ENCODE results near the gene ADAMTS12. TPM values are rescaled to one million over a fixed set of nuclear protein-coding genes. Genes with fewer than 3 reads are reported as not detected.

ADAMTS12 gene
- polyA plus RNA-seq, 5 donors = 36.3 to 57.8 (median 55.2) TPM

DNA sequence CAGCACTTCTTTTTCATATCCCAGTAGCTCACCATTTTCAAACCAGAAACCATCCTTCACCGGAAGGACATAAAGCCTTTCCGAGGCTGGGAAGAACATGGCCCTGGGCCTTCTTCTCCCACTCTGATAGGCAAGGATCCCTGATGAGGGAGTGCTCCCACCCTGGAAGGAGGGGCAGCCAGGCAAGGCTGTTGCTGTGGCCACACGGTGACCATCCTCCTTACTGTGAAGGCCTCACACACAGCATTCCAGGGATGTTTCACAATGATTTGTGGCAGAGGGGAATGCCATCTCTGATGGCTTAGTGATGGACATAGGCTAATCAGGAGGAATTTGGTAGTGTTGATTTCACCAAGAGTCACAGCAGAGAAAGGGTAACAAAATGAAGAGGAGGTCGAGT lies 130.7 kb downstream of the ADAMTS12 start:
- DNase-seq = no peak

DNA sequence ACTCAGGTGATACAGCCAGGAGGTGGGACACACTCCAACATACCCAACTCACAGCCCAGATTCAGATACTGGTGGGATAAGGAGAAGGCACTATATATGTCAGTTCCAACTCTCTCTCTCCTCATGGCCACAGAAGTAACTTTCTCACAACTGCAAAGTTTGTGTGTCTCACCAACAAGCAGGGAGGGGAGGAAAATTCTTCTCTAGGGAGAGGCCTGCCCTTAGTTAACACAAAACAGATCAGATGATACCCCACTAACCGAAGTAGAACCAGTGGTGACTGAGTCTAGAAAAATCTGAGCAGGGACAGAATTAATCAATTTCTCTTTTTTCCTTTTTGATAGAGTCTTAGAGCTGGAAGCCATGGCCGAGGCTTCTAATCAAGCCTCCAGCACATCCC lies 133.1 kb downstream of the ADAMTS12 start:
- DNase-seq = no peak

DNA sequence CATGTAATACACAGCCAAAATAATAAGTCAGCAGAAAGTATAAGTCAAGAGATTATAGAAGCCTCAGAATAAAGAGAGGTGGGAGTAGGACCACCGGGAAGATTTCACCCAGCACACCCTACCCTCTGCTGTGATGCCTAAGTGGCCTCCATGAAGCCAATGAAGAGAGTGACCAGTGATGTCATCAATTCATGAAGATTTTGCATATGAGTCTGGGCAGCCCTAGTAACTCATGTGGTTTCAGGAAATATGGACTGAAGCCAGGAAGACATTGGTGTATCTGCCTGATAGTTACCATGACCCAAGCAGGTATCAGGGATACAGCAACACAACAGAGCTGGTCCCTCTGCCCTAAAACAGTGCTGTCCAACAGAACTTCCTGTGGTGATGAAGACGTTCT lies 135.3 kb downstream of the ADAMTS12 start:
- DNase-seq = no peak

DNA sequence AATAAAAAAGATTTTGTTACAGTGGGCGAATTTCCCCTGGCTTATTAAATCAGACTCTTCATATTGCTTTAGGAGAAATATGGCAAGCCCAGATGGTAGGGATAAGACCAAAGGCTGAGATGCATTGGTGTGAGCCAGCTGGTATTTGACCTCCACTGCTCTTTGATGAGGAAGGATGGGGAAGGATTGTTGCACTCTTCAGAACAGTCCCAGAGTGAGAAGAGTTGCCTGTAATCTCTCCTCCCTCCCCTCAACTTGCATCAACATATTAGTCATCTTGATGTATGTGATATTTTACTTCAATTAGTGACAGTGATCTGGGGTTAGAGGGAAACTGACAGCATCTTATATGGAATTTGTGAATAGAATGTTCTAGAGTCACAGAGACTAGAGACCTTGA lies 136.6 kb downstream of the ADAMTS12 start:
- DNase-seq = no peak

DNA sequence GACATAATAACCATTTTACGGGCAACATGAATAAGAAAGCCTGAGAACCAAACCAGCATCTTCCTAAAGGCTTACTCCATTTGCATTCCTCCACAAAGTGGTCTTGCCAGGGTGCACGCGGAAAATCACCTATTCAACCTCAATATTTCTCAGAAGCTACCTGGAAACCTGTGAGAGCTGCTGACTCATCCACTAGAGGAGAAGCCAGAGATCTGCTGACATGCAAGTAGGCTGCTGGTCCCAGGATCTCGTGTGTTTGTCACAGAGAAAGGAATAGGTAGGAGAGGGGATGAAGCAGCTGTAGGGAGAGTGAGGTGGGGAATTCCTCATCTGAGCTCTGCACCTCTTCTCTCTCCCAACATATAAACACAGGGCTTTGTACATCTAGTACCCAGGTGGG lies 138.1 kb downstream of the ADAMTS12 start:
- DNase-seq = no peak

DNA sequence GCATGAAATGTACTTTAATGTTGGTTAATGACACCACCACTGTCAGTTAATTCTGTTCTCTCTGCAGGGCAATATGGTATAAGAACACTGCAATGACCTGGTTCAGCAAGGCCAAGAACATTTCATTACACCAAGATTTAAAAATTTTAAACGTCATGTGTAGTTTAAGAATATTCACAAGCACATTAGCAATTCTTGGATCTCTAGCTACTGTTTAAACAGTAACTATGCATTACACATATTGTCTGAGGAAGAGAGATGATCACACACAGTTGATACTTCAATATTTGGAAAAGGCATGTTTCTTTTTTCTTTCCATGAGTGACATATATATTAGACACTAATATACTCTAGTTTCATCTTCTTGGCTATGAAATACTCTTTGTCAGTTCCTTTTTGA lies 143.0 kb downstream of the ADAMTS12 start:
- no peak for DNase-seq

DNA sequence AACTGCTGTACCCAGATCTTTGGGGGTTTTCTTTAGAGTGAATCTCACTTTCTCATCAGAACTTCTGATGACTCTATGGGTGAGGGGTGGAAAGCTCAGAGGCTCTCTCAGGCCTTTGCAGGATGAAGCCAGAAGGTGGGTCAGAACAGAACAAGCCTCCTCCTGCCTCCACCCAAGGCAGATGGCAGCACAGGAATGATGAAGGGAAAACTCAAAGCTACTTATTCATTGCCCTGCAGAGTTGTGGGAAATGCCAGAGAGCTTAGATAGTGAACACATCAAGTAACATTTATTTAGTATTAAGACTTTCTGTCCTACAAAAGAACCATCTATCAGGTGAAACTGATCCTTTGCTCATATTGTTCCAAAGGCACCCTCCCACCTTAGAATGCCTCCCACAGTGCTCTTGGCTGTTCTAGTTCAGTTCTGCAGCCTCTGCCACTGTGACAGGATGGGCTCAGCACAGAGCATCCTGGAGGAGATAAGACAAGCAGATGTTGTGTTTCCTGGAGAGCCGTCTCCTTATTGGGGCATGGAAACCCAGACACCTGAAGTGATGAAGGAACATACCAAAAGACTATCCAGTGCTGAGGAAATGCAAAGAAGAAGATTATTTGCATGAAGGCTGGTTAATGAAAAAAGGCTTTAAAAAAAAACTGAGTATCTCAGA lies 146.6 kb downstream of the ADAMTS12 start:
- no peak for DNase-seq

DNA sequence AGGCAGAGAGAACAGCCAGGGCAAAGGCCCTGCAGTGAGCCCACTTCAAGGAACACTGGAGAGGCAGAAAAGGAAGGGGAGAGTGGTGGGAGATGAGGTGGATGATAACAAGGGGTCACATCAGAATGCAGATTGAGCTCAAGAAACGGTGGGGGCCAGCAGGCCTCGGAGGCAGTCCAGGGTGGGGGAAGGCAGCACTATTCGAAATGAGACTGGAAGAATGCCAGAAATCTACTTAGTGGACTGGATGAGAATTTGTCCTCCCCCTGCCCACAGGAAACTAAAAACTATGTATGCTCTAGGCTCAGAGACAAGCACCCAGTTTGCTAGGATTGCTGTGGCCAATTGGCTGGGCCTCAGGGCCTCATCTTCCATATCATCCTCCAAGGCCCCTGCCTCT lies 148.7 kb downstream of the ADAMTS12 start:
- no peak for DNase-seq

DNA sequence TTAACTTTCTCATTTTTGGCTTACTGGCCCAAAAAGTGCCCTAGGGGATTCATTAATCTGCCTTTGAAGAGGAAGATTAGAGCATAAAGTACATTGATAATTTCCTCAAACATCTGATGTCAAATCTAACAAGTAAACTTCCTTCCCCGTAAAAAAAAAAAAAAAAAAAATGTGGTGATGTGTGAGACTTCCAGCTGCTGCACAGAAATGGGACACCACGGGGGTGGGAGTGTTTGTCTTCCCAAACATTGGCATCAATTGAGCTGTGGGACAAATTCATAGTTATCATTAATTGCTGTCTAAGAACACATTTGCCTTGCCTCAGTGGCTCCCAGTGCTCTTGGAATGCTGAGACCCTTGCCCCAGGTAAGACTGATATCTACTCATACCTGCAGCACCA lies 149.6 kb downstream of the ADAMTS12 start:
- DNase-seq = no peak

DNA sequence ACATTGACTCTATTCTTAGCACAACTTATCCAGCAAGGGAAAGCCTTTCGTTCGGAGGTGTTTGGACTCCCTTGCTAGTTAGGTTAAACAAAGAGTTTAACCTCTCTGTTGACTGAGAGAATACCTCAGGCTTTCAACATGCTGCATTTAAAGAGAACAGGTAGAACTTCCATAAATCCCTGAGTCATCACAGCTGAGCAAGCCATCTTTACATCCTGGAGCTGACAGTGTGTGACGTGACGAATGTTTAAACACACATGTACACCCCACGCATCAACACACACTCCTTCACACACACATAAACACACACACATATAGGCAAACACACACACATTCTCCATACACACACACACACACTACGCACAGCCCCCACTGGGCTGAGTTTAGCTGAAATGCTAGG lies 152.8 kb downstream of the ADAMTS12 start:
- DNase-seq = no peak

DNA sequence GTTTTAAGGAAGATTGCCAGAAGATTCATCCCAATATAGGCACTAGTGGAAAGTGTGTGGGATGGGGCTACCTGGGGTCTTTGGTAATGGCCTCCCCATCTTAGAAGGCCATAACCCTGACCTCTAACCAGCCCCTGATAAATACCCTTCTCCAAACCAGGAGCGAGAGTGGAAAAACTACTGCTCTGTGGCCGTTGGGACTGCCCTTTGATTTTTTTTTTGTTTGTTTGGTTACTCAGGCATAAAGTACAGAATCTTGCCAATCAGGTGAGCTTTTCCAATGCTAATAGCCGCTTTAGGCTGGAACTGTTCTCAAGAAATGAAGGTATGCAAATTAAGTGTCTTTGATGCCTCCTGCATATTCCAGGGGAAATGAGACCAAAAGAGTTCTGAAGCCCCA lies 153.7 kb downstream of the ADAMTS12 start:
- no peak for DNase-seq

DNA sequence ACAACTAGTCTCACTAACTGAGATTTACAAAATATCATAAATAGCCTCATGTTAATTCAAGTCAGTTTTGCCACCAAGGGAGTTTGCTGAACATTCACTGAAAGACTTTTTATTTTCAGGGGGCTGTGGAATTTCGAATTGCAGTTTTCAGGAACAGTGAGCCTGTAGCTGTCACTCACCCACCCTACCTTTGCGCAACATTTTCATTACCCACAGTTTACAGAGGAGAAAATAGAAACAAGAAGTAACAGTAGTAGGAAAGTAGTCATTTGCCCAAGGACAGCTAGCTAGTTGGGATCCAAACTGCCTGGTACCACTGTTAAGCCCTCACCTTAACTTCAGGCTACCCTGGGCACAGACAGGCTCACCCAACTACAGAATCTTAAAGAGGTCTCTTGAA lies 154.1 kb downstream of the ADAMTS12 start:
- DNase-seq = no peak

DNA sequence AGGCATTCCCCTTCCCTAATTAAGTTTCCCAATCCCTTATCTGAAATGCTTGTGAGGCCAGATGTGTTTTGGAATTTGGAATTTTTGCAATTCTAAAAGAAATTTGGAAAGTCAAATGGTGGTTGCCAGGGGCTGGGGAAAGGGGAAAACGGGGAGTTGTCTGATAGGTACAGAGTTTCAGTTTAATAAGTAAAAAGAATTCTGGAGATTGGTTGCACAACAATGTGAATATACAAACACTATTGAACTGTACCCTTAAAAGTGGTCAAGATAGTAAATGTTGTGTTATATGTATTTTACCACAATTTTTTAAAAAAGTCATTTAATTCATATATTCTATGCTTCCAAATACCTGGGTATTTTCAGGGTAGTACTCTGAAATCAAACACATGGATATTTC lies 154.5 kb downstream of the ADAMTS12 start:
- no peak for DNase-seq

DNA sequence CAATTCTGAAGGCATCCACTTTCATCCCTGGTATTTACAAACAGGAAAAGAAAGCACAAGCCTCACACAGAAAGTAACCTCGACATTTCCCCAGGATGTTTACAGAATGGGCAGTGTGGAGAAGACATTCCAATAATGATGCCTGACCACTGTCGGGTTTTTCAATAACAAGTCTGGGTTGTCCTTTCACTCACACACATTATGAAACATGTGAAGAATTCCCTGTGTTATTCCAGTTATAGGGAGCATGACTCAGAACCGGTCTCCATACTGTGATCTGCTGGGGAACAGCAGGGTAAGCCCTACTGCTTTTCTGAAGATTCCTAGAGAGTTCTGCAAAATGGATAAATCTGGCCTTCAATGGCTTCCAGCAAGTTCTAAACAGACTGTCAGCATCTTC lies 155.3 kb downstream of the ADAMTS12 start:
- DNase-seq = no peak

DNA sequence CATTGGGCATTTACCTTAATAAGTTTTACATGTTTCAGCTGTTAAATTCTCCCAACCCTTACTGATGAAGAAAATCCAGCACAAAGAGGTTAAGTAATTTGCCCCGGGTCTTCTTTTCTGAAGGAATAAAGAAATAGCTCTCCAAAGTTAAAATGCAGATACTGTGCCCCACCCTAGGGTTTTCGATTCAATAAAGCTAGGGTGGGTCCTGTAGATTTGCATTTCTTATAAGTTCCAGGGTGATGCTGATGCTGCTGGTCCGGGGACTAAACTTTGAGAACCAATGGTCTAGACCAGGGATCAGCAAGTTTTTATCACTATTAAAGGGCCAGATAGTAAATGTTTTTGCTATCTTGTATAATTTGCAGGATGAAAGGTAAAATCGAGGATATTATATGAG lies 156.7 kb downstream of the ADAMTS12 start:
- no peak for DNase-seq

DNA sequence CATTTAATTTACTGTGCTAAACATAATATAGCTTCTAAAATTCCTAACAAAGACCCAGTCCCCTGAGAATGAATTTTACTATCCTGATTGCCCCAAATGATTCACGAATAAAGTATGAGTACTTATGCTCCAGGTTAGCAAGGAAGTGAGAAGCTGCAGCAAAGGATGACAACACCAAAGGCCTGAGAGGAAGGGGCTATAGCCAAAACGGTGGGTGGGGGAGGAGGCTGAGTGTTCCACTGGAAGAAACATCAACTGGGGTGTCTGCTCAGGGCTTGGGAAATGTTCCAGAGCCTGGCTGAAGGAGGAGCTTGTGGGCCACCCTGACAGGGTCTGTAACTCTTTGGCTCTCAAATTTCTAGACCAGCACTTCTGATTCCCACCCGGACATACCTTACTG lies 157.3 kb downstream of the ADAMTS12 start:
- peak; percentile 36 to 39 for DNase-seq

DNA sequence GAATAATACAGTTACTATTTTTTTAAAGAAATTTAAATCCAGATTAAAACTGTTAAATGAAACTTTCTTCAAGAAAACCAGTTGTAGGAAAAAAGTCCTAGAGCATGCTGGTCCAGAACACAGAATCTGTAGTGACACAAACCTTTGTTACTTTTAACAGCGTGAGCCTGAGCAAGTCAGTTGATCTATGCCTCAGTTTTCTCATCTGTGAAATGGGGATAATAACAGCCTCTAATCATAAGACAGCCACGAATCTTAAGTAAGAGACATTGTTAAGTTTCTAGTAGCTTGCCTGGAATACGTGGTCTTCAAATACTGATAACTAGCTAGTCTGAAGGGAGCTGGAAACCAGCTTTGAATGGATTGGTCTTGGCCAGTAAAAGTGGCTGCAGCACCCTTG lies 158.6 kb downstream of the ADAMTS12 start:
- DNase-seq = no peak

DNA sequence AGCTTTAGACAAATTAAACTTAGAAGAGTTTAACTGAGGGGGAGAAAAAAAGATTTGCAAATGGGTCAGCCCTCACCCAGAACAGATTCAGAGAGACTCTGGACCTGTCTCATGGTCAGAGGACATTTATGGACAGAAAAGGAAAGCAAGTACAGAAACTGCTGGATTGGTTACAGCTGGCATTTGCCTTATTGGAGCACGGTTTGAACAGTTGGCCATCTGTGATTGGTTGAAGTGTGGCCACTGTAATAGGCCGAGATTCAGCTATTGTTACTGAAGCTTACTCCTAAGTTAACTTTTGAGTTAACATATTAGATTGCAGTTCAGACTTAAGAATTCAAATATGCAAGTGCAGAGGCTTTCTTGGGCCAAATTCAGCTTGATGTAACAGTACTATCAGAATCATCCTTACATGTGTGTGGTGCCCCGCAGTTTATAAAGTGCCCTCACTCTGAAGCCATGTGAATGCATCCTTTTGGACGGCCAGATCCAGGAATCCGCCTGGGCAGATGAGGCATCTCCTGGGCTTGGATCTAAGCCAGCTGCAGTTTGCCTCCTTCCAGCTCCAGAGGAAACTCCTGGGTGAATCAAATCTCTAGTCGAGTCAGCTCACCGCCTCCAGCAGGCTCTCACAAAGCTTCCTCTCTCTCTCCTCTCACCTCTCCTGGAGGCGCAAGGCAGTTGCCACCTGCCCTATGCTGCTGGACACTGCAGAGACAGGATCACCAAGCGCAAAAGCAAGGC lies 165.2 kb downstream of the ADAMTS12 start:
- no peak for DNase-seq

DNA sequence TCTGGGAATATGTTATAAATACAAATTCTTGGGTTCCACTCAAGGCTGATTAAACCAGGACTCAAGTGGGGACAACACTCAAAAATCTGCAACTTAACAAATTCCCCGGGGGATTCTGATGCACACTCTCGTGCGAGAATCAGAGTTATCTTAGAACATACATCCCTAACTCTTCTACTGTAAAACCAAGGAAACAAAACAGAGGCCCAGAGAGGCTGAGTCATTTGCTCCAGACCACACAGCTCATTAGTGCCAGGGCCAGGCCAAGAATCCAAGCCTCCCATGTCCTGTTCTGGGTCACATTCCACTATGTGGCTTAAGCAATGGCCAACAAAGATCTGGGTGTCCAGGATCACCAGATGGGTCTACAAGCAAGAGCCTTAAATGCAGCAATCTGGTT lies 166.0 kb downstream of the ADAMTS12 start:
- DNase-seq = no peak

DNA sequence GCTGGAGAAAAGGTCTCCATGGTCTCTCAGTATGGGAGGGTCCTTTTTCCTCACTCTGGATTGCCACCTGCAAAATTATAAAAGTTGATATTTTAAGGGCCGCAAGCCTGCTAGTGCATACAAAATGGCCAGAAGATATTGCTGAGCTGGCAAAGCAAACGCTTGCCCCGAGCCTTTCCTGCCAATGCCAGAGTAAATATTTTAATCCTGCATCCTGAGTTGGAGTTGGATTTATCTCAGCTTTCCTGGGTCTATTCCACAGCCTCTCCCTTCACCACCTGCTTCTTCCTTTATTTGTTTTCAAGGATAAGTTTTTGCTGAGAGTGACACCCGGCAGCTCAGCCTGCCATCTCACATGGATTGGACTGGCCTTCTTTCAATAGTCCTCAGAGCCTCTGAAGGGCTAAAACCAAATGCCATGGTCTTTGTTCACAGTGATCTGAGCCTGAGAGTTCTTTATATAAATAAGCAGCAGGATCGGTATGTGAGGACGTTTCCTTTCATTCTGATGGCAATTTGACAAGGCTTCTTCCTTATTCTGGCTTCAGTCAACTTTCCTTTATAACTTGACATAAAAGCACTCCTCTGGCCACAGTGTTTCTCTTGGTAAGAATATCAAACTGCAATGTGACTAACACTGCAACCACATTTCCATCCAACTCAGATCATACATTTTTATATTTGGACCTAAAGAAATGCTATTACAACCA lies 170.1 kb downstream of the ADAMTS12 start:
- DNase-seq = no peak

DNA sequence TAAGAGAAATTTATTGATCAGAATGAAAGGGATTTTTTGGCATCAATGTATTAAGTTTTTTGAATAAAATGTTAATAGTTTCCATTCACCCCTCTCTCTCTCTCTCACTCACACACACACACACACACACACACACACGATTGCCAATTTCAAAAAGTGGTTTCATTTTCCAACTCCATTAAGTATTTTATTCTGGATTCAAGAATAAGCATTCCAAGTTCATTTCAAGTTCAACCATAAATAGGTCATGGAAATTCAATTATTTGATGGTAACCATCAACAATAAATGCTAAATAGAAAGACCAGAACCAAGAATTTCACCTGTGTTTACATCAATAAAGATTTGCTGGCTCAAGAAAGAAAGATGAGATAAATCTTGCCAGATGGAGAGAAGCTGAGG lies 171.6 kb downstream of the ADAMTS12 start:
- DNase-seq = no peak

DNA sequence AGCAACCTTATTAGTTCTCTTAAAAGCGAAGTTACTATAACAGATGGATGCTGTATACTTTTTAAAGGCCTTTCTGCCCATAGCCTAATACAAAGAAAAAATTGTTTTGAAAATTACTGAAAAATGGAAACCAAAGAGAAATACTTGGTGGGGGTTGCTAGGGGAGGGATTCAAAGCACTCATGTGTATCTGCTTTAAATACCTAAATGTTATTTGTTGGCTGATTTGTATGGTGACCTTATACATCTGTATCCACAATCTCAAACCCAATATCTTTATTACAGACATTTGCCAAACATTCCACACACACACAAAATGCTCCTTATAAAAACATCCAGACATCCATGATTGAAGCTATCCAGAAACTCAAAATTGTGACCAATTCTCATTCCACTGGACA lies 172.0 kb downstream of the ADAMTS12 start:
- no peak for DNase-seq

DNA sequence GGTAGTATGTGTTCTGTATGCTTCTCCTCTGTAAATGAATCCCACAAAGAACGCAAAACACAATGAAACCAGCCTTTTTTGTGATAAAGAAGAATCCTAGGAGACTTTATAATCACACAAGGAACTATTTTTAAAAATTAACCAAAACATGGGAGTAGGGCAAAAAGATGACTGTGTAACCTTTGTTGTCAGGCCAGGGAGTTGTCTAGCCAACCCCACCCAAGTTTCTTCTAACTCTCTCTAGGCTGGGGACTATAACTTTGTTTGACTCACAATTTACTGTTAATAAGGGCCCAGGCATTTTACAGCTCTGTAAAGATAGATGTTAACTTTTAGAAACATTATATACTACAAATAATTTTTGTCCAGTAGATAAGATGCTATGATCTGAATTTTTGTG lies 176.1 kb downstream of the ADAMTS12 start:
- DNase-seq = no peak
